Hair follicular keratinocyte (primary cell): Measurements from ENCODE around the gene KRT17. TPM values are rescaled to one million over a fixed set of nuclear protein-coding genes. Genes with fewer than 3 reads are reported as not detected.

ENCODE experiments used
- total RNA-seq: library from RNA; depleted of rRNA; stranded (reverse); fragments of >200 nt; gene quantifications from 2 replicates; pipeline ENCODE4 v1.2.3, GENCODE V29; 2015

The KRT17 gene
- total RNA-seq, result 10,873 and 11,761 TPM in 2 replicates

GRCh38 chr17:41624208-41625101 lies at the start of gene KRT17:
TSS of gene KRT17 (minus strand) at chr17:41624575. CDS start at chr17:41624509, 66 bp downstream.

GRCh38 chr17:41612376-41613160 lies 11.8 kb downstream of the KRT17 start, which contains the start of gene KRT16:
TSS of gene KRT16 (minus strand) at chr17:41612767. CDS start at chr17:41612688, 79 bp downstream.

GRCh38 chr17:41586863-41587495 lies 37.4 kb downstream of the KRT17 start, which contains the start of gene KRT14:
TSS of gene KRT14 (minus strand) at chr17:41586895. CDS start at chr17:41586834, 61 bp downstream.

DNA sequence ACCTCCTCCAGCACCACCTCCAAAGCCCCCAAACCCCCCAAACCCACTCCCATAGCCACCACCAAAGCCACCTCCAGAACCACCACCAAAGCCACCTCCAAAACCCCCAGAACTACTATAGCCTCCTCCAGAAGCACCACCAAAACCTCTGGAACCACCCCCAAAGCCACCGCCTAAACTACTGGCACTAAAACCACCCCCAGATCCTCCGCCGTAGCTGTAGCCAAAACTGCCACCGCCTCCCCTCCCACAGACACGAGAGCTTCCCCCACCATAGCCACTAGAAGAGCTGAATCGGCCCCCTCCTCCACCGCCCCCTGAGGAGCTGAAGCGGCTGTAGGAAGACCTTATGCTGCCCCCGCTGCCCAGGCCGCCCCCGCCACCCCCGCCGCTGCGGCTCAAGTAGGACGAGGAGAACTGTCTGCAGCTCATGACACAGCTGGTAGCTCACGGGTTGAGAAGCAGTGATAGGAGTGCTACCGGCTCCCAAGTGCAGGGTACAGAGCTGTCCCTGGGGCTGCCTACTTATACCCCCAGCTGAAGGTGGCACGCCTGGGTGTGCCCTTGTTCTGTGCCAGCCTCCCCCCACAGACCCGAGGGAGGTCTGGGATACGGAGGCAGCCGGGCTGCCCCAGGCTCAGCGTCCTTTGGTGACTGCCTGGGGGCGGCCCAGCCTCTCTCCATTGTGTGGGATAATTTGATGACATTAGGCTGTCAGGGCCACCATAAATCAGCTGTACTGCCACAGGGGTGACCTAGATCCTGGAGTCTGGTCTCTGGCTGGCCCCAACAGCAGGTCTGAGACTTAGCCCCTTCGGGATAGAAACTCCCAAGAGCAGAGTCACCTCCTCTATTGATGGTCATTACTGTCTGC lies 52.6 kb downstream of the KRT17 start, which contains the start of gene KRT9:
Gene KRT9, minus strand, starts transcription at position 499 of the 874 bp plus-strand sequence. Its CDS starts 67 bp downstream, at position 432.

Other genes starting within 250 kb of the KRT17 start
- 3.3 and 6.6 TPM in 2 replicates for gene KRT34, start 242.3 kb downstream of the KRT17 start, total RNA-seq
- gene KRT31, start 227.0 kb downstream of the KRT17 start, total RNA-seq, result 0.23 TPM in 1 of 2 replicates, not detected in the other
- not detected in 2 replicates for gene KRT37, start 200.0 kb downstream of the KRT17 start, total RNA-seq
- not detected in 2 replicates for gene KRT38, start 183.6 kb downstream of the KRT17 start, total RNA-seq
- gene KRT32, start 157.2 kb downstream of the KRT17 start, total RNA-seq, result 0.30 TPM in 1 of 2 replicates, not detected in the other
- not detected in 2 replicates for gene KRT35, start 143.4 kb downstream of the KRT17 start, total RNA-seq
- gene KRT36, start 134.7 kb downstream of the KRT17 start, total RNA-seq, result not detected in 2 replicates
- gene KRT13, start 119.0 kb downstream of the KRT17 start, total RNA-seq, result not detected in 2 replicates
- 23.0 and 62.9 TPM in 2 replicates for gene KRT15, start 105.7 kb downstream of the KRT17 start, total RNA-seq
- gene KRT19, start 96.3 kb downstream of the KRT17 start, total RNA-seq, result 9.8 and 30.4 TPM in 2 replicates
- 0.23 and 0.61 TPM in 2 replicates for gene KRT9, start 52.5 kb downstream of the KRT17 start, total RNA-seq
- gene KRT14, start 37.7 kb downstream of the KRT17 start, total RNA-seq, result 10,563 and 10,587 TPM in 2 replicates
- gene KRT16, start 11.8 kb downstream of the KRT17 start, total RNA-seq, result 260 and 387 TPM in 2 replicates
- gene EIF1, start 64.3 kb upstream of the KRT17 start, total RNA-seq, result 117 and 140 TPM in 2 replicates
- not detected in 2 replicates for gene GAST, start 87.8 kb upstream of the KRT17 start, total RNA-seq
- 1.3 and 1.4 TPM in 2 replicates for gene HAP1, start 110.1 kb upstream of the KRT17 start, total RNA-seq
- 457 and 666 TPM in 2 replicates for gene JUP, start 162.1 kb upstream of the KRT17 start, total RNA-seq
- gene P3H4, start 187.4 kb upstream of the KRT17 start, total RNA-seq, result 13.5 and 14.7 TPM in 2 replicates
- gene FKBP10, start 188.4 kb upstream of the KRT17 start, total RNA-seq, result 12.1 and 21.3 TPM in 2 replicates
- gene NT5C3B, start 211.7 kb upstream of the KRT17 start, total RNA-seq, result 35.8 and 49.7 TPM in 2 replicates
- gene KLHL10, start 213.2 kb upstream of the KRT17 start, total RNA-seq, result 1.0 TPM in 1 of 2 replicates, not detected in the other
- gene KLHL11, start 240.8 kb upstream of the KRT17 start, total RNA-seq, result 13.3 and 15.9 TPM in 2 replicates